Measurements from ENCODE around the gene MICU1. TPM values are rescaled to one million over a fixed set of nuclear protein-coding genes. Genes with fewer than 3 reads are reported as not detected.

MICU1 gene
- polyA plus RNA-seq, 1 donor (not counting 4 experiments of a cell fraction or from before 2014, with no cell fraction given), result 19.4 TPM

- DNase-seq (ENCODE audit: low read depth, low spot score), result no peak
- Histone ChIP-seq H3K4me1 (ENCODE audit: control insufficient read depth, extremely low read depth, insufficient read depth, low read length) (peaks cover 53% of the 10 kb centered on the region), H3K79me2 (ENCODE audit: control insufficient read depth, insufficient read depth, low read length) (no peaks in the 10 kb centered on the region), H3K36me3 (ENCODE audit: control insufficient read depth in 2 of 2, extremely low read depth in 1 of 2, insufficient read depth in 2 of 2, low read length in 2 of 2) (no peaks in the 10 kb centered on the region), H3K27me3 (ENCODE audit: control insufficient read depth, extremely low read depth, insufficient read depth, low read length) (no peaks in the 10 kb centered on the region), H3K9ac (ENCODE audit: control insufficient read depth, extremely low read depth, insufficient read depth, low read length) (peak overlapping the region; percentile 91), H2AFZ (ENCODE audit: control insufficient read depth, low read length) (no peak overlapping the region), H3K4me3 (ENCODE audit: control insufficient read depth in 2 of 3, extremely low read depth in 1 of 3, insufficient read depth in 2 of 3, low read depth in 1 of 3, low read length in 3 of 3) (peak overlapping the region in 1 of 3 experiments; percentile 55), H3K9me1 (ENCODE audit: control insufficient read depth, extremely low read depth, insufficient read depth, low read length) (no peaks in the 10 kb centered on the region), H3K9me3 (ENCODE audit: control insufficient read depth, low read depth, low read length) (no peaks in the 10 kb centered on the region), H3K27ac (ENCODE audit: control insufficient read depth, insufficient read depth, low read length) (peak overlapping the region; percentile 94), H3K4me2 (ENCODE audit: control insufficient read depth, extremely low read depth, insufficient read depth, low read depth, low read length) (peak overlapping the region; percentile 29), H4K20me1 (ENCODE audit: control insufficient read depth, extremely low read depth, insufficient read depth, low read length) (no peaks in the 10 kb centered on the region)
- FAIRE-seq, result no peak
- no peak for TF ChIP-seq CTCF (optimal IDR thresholded peaks at IDR 0.05 in 1 of 3, IDR thresholded peaks at IDR 0.05 in 1 of 3, conservative IDR thresholded peaks at IDR 0.05 in 1 of 3; ENCODE audit: extremely low read depth in 1 of 3, insufficient read depth in 2 of 3, low read length in 3 of 3)
- TF ChIP-seq EZH2 (IDR thresholded peaks at IDR 0.05; ENCODE audit: low read length), result no peak
- dilution Hi-C loops (cut with MboI; ENCODE audit: extremely low pct_ligation_motif_present, low sequenced_read_pairs), result no loop called here
These were observed 304.4 kb downstream of the MICU1 start for GRCh38 chr10:72321248-72322029.

GRCh38 chr10:72320676-72321247 lies 305.1 kb downstream of the MICU1 start:
- no peaks in the 10 kb centered on the region for H4K20me1 ChIP-seq (ENCODE audit: control insufficient read depth, extremely low read depth, insufficient read depth, low read length)
- no peaks in the 10 kb centered on the region for H3K9me3 ChIP-seq (ENCODE audit: control insufficient read depth, low read depth, low read length)
- H3K9me1 ChIP-seq (ENCODE audit: control insufficient read depth, extremely low read depth, insufficient read depth, low read length), result no peaks in the 10 kb centered on the region
- H2AFZ ChIP-seq (ENCODE audit: control insufficient read depth, low read length), result no peak overlapping the region
- dilution Hi-C loops (cut with MboI; ENCODE audit: extremely low pct_ligation_motif_present, low sequenced_read_pairs), result no loop called here
- peak overlapping the region in 1 of 3 experiments; percentile 55 for H3K4me3 ChIP-seq (ENCODE audit: control insufficient read depth in 2 of 3, extremely low read depth in 1 of 3, insufficient read depth in 2 of 3, low read depth in 1 of 3, low read length in 3 of 3)
- H3K36me3 ChIP-seq (ENCODE audit: control insufficient read depth in 2 of 2, extremely low read depth in 1 of 2, insufficient read depth in 2 of 2, low read length in 2 of 2), result no peaks in the 10 kb centered on the region
- DNase-seq (ENCODE audit: low read depth, low spot score) (peak; percentile 99), FAIRE-seq (peak; percentile 39)
- H3K9ac ChIP-seq (ENCODE audit: control insufficient read depth, extremely low read depth, insufficient read depth, low read length), result peak overlapping the region; percentile 91
- H3K4me1 ChIP-seq (ENCODE audit: control insufficient read depth, extremely low read depth, insufficient read depth, low read length), result peaks cover 57% of the 10 kb centered on the region
- H3K27me3 ChIP-seq (ENCODE audit: control insufficient read depth, extremely low read depth, insufficient read depth, low read length), result no peaks in the 10 kb centered on the region
- TF ChIP-seq CTCF (optimal IDR thresholded peaks at IDR 0.05 in 1 of 3, IDR thresholded peaks at IDR 0.05 in 1 of 3, conservative IDR thresholded peaks at IDR 0.05 in 1 of 3; ENCODE audit: extremely low read depth in 1 of 3, insufficient read depth in 2 of 3, low read length in 3 of 3), result no peak
- TF ChIP-seq EZH2 (IDR thresholded peaks at IDR 0.05; ENCODE audit: low read length), result no peak
- peak overlapping the region; percentile 94 for H3K27ac ChIP-seq (ENCODE audit: control insufficient read depth, insufficient read depth, low read length)
- peak overlapping the region; percentile 29 for H3K4me2 ChIP-seq (ENCODE audit: control insufficient read depth, extremely low read depth, insufficient read depth, low read depth, low read length)
- no peaks in the 10 kb centered on the region for H3K79me2 ChIP-seq (ENCODE audit: control insufficient read depth, insufficient read depth, low read length)

Measured in keratinocyte (primary cell).